Measurements from ENCODE around the gene RGMA.
A peak's percentile ranks its signal among the peaks of the same experiment; 100 is the strongest.
"Not testable (repeated sequence)": the region's sequence is repeated elsewhere in the genome, so short reads cannot be mapped to it uniquely, and the experiment has no call there.

The RGMA gene

DNA sequence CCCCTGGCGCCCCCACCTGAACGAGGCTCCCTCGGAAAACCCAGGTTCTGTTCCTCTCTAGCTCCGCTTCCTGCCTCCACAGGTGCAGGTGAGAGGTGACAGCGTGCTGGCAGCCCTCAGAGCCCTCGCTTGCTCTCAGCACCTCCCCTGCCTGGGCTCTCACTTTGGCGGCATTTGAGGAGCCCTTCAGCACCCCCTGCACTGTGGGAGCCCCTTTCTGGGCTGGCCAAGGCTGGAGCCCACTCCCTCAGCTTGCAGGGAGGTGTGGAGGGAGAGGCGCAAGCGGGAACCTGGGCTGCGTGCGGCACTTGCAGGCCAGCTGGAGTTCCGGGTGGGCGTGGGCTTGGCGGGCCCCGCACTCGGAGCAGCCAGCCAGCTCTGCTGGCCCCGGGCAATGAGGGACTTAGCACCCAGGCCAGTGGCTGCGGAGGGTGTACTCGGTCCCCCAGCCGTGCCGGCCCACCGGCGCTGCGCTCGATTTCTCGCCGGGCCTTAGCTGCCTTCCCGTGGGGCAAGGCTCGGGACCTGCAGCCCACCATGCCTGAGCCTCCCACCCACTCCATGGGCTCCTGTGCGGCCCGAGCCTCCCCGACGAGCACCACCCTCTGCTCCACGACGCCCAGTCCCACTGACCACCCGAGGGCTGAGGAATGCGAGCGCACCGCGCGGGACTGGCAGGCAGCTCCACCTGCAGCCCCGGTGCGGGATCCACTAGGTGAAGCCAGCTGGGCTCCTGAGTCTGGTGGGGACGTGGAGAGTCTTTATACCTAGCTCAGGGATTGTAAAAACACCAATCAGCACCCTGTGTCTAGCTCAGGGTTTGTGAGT lies 57.2 kb downstream of the RGMA start:
- DNase-seq: not testable (repeated sequence)

DNA sequence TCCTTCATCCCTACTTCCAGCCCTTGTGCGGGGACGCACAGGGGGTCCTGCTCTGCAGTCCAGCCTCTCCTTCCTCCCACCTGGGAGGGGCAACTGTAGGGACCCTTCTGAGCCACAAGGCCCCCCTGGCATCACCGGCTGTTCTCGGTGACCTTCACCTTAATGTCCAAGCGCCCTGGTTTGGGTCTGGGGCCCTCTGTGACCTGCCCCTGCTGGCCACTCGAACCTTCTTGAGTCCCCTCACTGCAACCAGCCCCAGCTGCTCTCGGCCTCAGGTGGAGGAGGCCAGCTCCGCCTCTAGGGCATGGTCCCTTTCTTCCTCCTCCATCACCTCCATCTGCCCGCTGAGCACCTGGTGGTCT lies 57.9 kb downstream of the RGMA start:
- no peak for DNase-seq

DNA sequence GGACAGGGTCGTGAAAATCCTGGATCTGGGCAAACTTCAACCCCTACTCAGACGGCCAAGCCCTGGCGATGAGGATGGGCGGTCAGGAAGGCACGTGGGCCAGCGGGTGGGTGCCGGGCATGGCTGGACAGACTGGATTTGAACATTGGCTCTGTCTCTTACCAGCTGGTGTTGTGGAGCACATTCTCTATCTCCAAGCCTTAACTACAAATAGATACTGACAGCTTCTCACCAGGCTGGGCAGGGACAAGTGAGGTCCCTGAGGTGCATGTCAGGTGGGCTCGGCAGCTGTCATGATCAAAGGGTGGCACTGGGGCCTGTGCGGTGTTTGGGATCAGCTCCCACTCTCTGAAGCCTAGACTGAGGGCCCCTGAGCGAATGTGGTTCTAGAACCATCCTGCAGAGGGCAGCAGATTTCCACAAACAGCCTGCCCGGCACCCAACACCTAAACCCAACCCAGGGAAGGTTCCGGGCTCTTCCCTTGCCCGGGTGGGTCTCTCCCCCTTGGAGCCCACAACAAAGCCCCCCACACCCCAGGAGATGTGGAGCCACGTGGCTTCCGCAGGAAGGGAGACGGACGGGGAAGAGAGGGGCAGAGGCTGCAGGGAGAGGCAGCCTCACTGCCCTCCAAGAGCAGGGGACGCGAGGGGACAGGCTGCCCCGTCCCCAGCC lies 58.4 kb downstream of the RGMA start:
- DNase-seq: no peak

DNA sequence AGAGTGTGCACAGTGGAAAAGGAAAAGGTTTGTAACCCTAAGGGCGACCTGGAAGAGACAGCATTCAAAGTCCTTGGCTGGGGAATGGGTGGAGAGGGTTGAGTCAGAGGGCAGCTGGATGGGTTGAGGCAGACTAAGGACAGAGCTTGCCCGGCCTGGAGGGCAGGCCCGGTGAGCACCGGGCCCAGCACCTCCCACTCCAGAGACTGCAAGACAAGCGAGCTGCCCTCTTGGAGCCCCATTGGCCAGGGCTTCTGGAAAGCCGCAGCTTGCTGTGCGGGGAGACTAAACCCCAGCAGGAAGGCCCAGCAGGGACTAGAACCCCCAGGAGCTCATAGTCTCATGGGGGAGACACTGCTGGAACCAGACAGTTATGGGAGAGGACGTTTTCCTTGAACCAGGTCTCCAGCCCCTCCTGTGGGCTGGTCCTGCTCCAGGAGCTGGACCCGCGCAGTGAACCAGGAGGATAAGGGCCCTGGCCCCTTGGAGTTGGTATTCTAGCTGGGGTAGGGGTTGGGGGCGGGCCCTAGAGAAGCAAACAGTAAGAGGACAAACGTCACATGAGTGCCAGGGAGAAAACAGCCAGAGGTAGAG lies 59.1 kb downstream of the RGMA start:
- no peak for DNase-seq

DNA sequence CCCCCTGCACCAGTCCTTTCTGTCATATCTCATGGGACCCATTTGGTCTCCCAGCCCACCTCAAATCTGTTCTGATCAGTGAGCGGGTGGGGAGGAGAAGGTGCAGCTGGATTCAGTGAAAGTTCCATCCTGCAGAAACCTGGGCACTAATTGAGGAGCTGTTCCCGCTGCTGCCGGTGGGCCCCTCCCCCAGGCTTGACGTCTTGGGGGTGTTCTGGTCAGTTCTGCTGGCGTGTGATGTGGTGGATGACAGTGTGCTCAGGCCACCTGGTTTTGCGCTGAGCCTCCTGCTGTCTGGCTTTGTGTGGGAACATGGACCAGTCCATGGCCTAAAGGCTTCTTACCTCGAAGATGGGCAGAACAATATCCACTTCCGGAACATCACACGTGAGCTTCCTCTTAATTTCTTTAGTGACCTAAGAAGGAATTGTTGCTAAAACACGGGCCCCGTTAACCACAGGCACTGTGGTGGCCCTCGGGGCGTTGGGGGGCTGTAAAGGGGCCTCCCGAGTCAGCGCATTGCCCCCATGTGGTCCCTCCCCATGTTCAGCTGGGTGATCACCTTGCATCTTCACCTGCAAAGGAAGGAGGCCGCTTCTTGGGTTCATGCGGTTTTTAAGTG lies 59.7 kb downstream of the RGMA start:
- no peak for DNase-seq

DNA sequence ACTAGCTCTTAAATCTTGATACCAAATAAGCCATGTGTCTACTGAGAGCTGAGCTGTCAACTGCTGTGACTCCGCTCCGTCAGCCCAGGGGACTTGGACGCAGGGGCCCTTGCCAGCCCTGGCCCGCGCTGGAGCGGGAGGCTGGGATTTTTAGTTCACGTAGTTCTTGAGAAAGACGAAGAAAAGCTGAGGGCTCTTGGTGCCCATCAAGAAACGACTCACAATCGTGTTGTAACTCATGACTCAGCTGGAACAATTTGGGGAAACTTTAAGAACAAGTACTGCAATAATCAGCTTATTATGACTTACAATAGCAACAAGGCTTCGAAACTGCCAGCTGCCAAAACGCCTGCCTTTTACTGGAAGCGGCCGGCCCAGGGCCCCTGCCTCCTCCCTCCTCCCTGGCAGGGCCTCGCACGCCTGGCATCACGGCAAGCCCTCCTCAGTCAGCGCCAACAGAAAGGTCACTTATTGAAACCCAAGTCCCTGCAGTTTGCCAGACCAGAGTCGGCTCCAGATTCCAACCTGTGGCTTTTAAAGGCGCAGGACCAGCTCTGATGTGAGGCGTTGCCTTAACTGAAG lies 60.3 kb downstream of the RGMA start:
- peak; percentile 24 for DNase-seq

DNA sequence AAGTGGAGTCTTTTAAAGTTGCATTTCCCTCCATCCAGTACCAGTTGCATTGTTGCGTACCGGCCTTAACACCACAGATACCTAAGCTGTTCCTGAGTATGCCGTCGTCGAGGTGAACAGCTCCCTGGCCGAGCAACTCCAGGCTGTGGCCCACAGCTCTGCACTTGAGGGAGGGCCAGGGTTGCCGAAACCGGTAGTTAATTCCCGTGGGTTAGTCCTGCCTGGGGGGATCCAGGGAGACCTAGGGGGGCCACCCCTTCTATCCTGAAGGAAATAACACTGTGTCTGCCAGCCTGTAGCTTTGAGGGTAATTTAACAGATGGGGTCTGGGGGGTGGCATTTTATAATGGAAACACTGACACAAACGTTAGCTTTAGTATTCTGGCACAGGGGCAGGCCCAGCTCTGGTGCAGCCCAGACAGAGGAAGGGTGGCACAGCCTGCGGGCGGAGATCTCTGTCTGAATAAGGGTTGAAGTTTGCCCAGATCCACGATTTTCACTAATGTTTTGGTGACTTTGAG lies 60.8 kb downstream of the RGMA start:
- DNase-seq: no peak

DNA sequence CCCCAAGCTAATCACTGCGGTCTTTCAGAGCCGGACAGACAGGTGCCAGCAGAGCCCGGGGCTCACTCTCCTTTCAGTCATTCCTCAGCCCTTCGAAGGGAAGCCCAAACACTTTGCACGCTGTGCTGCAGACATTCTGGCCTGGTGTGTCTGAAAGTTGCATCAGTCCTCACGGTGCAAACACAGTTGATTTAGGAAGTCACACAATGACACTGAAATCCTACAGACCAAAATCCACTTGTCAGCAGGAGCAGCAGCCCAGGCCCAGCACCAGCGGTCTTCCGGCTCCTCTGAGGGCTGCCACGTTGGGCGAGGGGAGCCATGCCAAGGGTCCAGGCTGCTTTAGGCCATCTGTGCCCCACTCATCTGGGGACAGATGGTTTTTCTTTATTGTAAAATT lies 61.6 kb downstream of the RGMA start:
- DNase-seq: no peak

DNA sequence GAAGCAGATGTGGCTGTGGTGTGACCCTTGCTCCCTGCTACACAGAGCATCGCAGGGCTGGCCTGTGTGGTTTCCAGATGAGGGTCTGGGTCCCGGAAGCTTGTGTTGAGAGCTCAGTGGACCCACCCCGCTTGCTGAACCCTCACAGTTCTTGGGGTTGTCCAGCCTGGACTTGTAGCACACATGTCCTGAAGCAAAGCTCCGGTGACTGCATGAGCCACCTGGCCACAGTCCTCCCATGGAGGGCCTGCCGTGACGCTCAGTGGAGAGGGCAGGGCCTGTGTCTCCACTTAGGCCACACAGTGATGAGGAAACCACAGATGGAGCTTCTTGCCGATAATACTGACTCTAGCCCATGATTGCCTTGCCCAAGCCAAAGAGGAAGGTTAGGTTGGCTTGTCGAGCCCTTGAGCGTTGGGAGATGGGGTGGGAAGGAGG lies 62.6 kb downstream of the RGMA start:
- DNase-seq: no peak

DNA sequence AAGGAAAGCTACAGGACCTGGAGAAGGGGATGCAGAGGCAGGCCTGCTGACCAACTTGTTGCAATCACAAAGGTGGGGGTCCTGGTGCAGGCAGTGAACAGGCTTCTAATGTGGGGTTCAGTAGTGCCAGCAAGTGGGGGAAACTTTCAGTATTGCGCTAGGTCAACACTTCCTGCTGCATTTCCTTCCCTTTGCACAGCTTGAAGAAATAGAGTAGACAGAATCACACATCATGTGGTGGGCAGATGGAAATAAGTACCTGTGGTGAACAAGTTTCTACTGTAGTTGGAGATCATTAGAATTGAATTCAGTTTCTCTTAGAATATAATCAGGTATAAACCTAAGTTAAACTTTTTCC lies 63.4 kb downstream of the RGMA start:
- DNase-seq: no peak

DNA sequence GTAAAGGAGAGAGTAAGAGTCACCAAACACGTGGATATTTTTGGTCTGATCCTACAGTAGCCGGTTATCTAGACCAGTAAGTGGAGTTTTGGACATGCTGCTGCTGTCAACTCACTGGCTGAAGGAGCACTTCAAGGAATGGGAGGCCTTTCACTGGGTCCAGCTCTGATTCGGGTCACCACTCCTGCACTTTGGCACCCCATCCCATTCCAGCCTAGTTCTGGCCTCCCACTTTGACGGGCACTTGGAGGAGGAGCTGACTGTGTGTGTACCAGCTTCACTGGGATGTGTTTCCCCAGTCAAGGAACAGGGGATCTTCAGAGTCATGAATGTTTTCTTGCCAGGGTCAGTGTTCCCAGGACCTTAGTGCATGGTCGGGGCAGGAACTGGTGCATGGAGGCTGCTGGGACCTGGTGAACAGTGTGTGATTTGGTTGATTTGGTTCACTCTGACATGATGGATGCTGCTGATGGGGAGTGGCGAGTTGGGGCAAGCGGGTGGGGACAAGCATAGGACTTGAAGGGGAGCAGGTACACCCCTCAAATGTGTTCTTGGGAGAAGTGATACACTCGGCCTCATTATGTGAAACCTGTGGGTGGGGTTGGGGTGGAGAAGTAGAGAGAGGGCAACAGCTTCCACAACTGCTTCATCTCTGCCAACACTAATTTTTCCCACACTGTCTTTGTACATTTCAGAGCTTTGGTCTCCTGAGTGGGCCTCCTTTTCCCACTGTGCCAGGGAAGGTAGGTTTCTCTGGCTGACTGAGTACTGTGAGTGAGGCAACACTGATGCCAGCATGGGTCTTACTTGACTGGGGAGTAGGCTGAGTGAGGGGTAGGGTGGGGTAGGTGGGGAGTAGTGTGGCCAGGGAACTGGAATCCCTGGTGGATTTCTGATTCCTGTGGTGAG lies 64.0 kb downstream of the RGMA start:
- no peak for DNase-seq

DNA sequence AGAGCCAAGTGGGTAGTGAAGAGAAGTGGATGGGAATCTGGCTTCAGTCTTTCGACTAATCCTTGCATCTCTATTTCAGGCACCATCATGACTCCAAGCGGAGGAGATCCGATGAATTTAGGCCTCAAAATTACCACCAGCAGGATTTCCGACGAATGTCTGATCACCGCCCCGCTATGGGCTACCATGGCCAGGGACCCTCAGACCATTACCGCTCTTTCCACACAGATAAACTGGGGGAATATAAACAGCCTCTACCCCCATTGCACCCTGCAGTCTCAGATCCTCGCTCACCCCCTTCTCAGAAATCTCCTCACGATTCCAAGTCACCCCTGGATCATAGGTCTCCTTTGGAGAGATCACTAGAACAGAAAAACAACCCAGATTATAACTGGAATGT lies 64.7 kb downstream of the RGMA start:
- no peak for DNase-seq

DNA sequence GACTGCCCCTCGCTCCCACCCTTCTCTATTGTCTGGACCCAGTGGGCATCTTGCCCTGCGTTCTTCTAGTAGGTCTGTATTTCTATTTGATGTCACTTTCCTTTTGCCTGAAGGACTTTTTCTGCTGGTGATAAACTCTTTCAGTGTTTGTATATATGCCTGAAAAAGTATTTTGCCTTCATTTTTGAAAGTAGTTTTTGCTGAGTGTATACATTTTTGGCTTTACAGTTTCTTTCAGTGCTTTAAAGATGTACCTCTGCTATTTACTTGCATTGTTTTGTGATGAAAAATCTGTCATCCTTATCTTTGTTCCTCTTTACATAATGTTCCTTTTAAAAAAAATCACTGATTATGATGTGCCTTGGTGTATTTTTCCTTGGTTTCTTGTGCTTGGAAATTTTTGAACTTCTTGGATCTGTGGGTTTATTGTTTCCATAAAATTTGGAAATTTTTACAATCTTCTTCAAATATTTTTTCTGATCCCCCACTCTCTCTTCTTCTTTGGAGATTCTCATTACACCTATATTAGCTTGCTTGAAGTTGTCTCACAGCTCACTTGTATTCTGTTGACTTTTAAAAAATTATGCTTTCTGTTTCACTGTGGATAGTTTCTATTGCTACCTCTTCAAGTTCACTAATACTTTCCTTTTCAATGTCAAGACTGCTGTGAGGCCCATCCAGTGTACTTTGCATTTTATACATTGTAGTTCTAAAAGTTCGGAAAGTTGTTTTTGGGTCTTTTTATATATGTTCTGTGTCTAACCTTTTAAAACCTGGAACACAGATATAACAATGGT lies 67.8 kb downstream of the RGMA start:
- no peak for DNase-seq

DNA sequence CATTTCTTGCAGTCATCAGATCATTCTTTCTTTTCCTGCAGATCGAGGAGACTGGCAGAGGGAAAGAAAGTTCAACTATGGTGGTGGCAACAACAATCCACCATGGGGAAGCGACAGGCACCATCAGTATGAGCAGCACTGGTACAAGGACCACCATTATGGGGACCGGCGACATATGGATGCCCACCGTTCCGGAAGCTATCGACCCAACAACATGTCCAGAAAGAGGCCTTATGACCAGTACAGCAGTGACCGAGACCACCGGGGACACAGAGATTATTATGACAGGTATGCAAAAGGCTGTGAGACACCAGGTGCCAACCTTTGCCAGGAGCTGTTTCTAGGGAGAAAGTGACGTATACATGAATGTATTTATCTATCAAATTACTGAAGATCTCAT lies 69.0 kb downstream of the RGMA start:
- no peak for DNase-seq

DNA sequence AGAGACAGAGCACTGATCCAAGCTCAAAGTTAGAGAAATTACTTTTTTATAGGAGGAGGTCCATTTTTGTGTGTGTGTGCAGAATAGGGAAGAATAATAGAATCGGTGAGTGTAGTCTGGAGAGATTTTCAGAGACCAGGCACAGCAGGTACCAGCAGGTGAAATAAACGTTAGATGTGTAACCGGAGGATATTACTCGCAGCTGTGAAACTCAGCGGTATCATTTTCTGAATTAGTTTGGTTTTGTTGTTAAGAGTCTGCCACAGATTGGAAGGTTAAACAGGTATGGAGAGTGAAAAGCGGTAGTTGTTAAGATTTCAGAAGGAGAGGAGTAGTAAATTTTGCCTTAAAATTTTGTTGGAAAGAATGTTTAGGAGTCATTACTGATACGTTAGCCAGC lies 69.9 kb downstream of the RGMA start:
- DNase-seq: no peak

DNA sequence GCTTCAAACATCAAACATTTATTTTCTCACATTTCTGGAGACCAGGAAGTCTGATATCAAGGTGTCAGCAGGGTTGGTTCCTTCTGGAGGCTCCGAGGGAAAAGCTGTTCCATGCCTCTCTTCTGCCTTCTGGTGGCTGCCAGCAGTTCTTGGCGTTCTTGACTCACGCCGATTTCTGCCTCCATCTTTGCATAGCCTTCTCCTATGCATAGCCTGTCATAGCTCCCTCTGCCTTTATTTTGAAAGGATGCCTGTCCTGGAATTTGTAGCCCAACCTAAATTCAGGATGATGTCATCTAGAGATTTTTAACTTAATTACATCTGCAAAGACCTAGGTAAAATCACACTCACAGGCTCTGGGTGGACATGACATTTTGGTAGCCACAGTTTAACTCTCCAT lies 70.4 kb downstream of the RGMA start:
- no peak for DNase-seq

DNA sequence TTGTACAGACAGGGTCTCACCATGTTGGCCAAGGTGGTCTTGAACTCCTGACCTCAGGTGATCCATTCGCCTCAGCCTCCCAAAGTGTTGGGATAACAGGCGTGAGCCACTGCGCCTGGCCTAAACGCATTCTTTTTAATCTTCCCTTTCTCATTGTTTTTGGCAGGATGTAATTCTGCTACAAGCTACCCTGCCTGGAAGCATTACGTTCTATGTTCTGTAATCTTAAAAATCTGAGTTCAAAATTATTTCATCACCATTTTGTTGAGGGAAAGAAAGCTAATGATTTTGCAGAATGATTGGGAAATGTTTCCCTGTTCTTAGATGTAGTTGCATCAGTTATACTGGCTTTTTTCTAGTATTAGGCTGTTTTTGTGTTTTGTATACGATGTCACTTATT lies 71.5 kb downstream of the RGMA start:
- DNase-seq: no peak

DNA sequence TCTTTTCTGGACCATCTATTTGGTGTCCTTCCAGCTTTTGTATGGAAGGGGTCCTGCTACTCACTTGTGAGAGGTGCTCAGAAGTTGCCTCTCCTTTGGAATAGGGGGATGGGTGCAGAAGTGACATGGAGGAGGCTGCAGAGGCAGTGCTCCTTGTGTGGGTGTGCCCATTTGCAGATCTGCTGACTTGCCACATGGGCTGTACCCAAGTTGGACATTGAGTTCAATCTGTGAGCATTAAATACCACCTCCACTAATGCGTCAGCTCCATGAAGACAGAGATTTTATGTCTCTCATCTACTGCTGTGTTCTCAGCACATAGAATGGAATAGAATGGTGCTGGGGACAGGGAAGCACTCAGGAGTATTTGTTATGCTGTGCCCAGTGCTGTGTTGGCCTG lies 76.2 kb downstream of the RGMA start:
- DNase-seq: no peak

DNA sequence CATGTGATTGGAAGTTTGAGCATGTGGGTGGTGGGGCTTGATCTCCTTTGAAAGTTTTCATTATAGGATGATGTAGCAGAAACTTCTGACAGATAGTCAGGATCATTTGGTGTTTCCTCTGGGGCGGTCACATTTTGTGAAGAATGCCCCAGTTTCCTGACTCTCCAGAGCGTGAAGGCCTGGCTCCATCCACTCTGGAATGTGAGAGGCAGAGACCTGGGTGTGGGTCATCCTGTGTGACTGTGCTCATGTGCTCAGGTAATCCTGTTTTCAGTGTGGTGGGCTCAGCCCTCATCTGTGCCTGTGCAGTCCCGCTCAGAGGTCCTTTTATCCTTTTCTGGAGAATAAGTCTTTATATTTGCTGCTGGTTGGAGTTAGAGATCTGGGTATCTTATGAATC lies 81.0 kb downstream of the RGMA start:
- no peak for DNase-seq

DNA sequence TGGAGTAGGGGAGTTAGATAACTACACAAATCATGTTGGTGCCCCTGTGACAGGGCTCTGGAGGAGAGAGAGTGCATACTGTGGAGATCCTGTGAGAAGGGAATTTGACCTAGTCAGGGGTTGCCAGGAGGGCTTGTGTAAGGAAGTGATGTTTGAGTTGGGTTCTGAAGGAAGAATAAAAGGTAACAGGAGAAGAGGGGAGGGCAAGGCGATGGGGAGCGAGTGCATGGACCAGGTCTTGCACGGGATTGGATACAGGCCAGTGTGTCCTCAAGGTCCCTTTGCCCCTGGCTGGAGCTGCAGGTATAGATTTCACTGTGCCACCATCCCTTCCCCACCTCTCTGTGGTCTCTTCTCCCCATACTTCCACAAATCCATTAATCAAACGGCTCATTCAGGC lies 83.9 kb downstream of the RGMA start:
- DNase-seq: no peak

DNA sequence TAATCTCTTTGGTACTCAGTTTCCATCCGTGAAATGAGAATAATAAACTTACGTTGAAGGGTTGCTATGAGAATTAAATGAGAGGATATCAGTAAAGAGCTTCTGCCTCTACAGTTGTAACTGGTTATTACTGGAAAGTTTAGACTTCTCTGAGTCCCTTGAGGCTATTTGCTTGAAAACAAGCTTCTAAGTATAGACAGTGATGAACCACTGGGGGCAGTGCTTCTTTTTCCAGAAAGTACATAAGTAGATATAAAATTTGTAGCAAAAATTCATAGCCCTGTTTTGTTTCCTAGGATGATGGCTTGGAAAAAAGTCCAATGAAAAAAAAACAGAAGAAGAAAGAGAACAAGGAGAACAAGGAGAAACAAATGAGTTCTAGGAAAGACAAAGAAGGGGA lies 87.1 kb downstream of the RGMA start:
- DNase-seq: no peak
